Limb (tissue), 2 donors: ENCODE measurements around the gene TEX264.
"Not testable (repeated sequence)": the region's sequence is repeated elsewhere in the genome, so short reads cannot be mapped to it uniquely, and the experiment has no call there.

Experiments
- DNase-seq, 2 donors: peaks; one replicate each; pipeline ENCODE4 v3.0.0-alpha.2; 2016; ENCODE audit errors: extremely low spot score in 2 of 2

Gene TEX264

GRCh38 chr3:51715231-51715976, 44.4 kb downstream of the TEX264 start:
- no peak for DNase-seq

DNA sequence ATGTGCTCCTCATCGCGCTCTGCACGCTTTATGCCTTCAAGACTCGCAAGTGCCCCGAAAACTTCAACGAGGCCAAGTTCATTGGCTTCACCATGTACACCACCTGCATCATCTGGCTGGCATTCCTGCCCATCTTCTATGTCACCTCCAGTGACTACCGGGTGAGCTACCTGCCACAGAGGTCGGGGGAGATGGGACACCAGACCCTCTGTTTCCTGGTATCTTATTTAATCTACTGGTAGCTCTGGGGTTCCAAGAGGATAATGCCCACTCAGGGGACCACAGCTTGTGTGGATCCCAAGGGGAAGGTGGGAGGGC, 44.9 kb downstream of the TEX264 start:
- DNase-seq: no peak

DNA sequence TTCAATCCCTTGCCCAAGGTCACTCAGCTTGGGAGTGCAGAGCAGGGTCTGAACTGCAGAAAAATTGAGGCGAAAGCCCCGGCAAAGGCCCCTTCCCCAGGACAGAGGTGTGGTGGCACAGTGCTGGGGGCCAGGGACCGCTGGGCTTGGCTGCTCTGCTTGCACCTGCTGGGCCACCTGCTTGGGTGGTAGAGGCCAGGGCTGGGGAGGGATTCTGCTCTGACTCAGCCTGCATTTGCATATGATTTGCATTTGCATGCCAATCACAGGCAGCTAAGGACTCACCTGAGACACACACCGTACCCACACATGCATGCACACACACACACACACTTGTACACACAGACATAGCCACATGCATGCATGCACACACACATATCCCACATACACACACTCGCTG, 45.8 kb downstream of the TEX264 start:
- no peak for DNase-seq

GRCh38 chr3:51717446-51717845, 46.4 kb downstream of the TEX264 start:
- DNase-seq: no peak

DNA sequence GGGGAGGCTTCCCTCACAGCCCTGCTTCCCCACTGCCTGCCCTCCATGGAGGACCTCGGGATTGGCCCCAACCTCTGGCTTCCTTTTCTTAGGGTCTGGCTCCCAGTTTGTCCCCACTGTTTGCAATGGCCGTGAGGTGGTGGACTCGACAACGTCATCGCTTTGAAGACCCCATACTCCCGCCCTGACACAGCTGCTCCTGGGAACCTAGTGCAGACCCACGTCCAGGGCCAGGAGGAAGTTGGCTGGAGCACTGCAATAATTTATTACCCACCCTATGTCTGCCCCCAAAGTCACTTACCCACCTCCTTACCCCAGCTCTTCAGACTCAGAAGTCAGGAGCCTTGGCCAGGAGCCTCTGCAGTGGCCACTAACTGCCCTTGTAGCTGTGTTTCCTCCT, 46.9 kb downstream of the TEX264 start:
- no peak for DNase-seq

DNA sequence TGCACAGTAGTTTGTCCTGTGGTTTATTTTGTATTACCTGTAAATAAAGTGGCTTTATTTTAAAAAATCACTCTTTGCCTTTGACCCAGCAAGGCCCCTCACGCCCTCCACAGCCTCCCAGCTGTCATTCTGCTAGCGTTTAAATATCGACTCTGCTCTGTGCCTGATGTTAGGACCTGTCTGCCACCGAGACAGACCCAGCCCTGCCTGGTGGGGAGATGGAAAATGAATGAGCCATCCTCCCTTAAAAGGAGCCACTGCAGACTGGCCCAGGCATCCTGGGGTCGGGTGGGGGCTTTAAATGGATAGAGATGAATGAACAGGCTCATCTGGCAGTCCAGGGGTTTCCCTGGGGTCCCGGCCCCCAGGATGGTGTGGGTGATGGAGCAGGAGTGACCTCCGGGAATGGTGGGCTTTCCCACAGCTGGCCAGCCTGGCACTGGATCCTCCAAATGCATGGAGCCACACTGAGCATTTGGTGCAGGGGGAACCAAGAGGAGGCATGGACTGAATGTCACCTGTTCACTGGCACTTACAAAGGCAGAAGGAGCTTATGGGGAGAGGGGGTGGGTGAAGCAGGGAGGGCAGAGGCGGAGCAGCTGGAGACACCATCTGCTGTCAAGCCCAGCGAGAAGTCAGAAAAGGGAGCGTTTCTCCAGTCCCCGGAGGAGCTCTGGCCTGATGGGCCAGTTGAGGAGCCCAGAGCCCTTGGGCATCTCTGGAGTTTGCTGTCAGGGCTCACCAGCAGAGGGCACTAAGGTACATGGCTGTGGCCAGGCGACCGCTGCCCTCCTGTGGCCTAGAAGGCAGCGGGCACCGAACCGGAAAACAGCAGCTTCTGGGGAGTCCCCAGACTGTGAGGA, 47.7 kb downstream of the TEX264 start:
- peak in 1 of 2 donors; percentile 51 for DNase-seq

- no peak for DNase-seq
Observed at GRCh38 chr3:51719410-51720025, 48.5 kb downstream of the TEX264 start.

- DNase-seq: no peak
Observed at GRCh38 chr3:51720292-51721061, 49.4 kb downstream of the TEX264 start.

- DNase-seq: no peak
Observed at GRCh38 chr3:51721062-51721745, 50.2 kb downstream of the TEX264 start.

DNA sequence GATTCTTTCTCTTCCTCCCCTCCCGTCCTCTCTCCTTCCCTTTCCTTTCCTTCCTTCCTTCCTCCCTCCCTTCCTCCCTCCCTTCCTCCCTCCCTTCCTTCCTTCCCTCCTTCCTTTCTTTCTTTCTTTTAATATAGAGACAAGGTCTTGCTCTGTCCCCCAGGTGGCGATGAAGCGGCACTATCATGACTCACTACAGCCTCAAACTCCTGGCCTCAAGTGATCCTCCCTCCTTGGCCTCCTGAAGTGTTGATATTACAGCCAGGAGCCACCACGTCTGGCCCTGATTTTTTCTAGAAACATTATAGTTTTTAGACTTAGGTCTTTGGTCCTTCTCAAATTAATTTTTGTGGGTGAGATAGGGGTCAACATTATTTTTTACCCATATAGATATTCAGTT, 51.3 kb downstream of the TEX264 start:
- DNase-seq: no peak

- no peak for DNase-seq
Observed at GRCh38 chr3:51727500-51727899, 56.4 kb downstream of the TEX264 start.

- no peak for DNase-seq
Observed at GRCh38 chr3:51729042-51729633, 58.1 kb downstream of the TEX264 start.

- DNase-seq: no peak
Observed at GRCh38 chr3:51733859-51734571, 63.0 kb downstream of the TEX264 start.

DNA sequence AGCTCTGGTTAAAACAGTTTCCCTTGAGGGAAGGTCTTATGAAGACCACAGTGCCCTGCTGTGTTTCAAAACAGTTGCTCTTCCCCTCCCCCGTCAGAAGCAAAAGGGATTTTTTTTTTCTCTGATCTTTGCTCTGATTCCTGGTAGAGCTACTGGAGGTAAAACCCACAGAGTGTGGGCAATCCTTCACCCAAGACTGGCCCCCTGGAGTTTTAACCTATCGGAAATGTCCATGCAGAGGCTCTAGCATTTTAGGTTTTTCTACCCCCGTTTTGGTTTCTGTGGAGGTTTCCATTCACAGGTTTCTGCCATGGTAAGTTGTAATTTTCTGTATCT, 63.5 kb downstream of the TEX264 start:
- no peak for DNase-seq

GRCh38 chr3:51735039-51735438, 64.0 kb downstream of the TEX264 start:
- no peak for DNase-seq

GRCh38 chr3:51735950-51736349, 64.9 kb downstream of the TEX264 start:
- no peak for DNase-seq

DNA sequence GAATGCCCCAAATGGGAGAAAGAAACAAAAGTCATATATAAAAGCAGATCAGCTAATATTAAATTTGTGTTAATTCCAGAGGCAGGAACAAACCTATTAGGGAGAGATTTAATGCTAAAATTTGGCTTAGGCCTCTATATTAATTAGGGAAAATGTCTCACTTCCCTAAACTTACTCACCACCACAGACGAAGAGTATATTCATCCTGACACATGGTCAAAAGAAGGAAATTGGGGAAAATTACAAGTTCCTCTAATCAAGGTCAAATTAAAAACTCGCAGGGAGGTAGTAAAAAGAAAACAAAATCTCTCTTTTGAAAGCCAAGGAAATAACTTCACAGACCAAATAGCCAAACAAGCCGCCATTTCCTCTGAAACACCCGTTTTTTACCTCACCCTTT, 68.1 kb downstream of the TEX264 start:
- DNase-seq: no peak

DNA sequence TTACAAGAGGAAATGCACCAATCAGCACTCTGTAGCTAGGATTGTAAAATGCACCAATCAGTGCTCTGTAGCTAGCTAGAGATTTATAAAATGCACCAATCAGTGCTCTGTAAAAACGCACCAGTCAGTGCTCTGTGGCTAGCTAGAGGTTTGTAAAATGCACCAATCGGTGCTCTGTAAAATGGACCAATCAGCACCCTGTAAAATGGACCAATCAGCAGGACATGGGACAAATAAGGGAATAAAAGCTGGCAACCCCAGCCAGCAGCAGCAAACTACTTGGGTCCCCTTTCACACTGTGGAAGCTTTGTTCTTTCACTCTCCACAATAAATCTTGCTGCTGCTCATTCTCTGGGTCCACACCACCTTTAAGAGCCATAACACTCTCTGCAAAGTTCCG, 71.3 kb downstream of the TEX264 start:
- DNase-seq: not testable (repeated sequence)

- DNase-seq: not testable (repeated sequence)
Observed at GRCh38 chr3:51742978-51743377, 71.9 kb downstream of the TEX264 start.

DNA sequence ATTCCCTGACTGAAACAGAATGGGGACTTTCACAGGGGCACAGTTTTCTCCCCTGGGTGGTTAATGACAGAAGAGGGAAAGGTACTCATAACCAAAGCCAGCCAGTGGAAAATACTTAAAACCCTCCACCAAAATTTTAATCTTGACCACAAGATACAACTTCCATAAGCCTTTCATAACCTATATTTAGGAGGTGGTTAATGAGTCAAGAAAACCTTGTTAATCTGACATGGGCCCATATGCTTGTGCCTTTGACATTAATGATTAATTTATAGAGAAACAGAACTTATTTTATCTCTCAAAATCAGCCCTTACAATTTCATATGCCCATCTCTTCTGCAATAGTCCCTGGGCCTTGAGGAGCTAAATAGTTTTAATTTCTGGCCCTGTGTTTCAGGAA, 76.8 kb downstream of the TEX264 start:
- no peak for DNase-seq
